ENCODE data around the gene RFC2. TPM values are rescaled to one million over a fixed set of nuclear protein-coding genes. Genes with fewer than 3 reads are reported as not detected.

RFC2 gene
- total and polyA plus RNA-seq, 10 of the 15 experiments (the other 5 are each of a cell fraction or from before 2014, with no cell fraction given): 25.8 to 145 (median 90.9) TPM

DNA sequence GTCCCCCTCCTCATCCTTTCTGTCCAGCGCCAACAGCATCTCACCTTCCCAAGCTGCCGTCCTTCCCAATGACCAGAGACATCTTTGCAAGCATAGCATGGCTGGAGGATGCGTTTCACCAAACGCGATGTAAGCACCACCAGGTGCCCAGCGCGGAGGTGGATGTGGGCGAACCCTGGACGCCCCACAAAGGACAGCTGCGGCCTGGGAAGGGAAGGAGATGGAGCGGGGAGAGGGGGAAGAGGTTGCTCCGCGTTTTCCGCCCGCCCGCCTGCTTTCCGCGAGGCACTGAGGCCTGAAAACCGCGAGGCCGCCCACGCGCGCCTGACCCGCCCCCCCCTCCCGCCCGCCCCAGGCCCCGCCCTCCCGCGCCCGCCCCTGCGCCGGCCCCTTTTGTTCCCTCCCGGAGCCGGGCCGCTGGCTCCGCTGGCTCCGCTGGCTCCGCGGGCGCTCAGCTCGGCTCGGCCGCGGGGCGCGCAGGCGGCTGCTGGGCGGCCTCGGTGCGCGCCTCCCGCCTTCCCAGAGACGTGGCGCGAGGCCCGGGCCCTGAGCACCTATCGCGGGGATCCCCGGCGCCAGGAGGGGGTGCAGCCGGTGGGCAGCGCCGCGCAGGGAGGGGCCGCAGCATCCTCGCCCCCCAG, 34.9 kb upstream of the RFC2 start, which contains the start of gene CLIP2 (continued):
- TF ChIP-seq, protein P1, sequence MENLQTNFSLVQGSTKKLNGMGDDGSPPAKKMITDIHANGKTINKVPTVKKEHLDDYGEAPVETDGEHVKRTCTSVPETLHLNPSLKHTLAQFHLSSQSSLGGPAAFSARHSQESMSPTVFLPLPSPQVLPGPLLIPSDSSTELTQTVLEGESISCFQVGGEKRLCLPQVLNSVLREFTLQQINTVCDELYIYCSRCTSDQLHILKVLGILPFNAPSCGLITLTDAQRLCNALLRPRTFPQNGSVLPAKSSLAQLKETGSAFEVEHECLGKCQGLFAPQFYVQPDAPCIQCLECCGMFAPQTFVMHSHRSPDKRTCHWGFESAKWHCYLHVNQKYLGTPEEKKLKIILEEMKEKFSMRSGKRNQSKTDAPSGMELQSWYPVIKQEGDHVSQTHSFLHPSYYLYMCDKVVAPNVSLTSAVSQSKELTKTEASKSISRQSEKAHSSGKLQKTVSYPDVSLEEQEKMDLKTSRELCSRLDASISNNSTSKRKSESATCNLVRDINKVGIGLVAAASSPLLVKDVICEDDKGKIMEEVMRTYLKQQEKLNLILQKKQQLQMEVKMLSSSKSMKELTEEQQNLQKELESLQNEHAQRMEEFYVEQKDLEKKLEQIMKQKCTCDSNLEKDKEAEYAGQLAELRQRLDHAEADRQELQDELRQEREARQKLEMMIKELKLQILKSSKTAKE (IDR thresholded peaks at IDR 0.05; ENCODE audit: low read depth, poor library complexity, severe bottlenecking): no peak
- TF ChIP-seq RUNX3 (IDR thresholded peaks at IDR 0.05; ENCODE audit: low read length): peak; percentile 69
- TF ChIP-seq, protein P2, sequence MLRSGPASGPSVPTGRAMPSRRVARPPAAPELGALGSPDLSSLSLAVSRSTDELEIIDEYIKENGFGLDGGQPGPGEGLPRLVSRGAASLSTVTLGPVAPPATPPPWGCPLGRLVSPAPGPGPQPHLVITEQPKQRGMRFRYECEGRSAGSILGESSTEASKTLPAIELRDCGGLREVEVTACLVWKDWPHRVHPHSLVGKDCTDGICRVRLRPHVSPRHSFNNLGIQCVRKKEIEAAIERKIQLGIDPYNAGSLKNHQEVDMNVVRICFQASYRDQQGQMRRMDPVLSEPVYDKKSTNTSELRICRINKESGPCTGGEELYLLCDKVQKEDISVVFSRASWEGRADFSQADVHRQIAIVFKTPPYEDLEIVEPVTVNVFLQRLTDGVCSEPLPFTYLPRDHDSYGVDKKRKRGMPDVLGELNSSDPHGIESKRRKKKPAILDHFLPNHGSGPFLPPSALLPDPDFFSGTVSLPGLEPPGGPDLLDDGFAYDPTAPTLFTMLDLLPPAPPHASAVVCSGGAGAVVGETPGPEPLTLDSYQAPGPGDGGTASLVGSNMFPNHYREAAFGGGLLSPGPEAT (IDR thresholded peaks at IDR 0.05; ENCODE audit: low read depth): peak; percentile 62; the same call in 1 of the 2 replicates
- TF ChIP-seq DPF2 (IDR thresholded peaks at IDR 0.05): peak; percentile 79; the same call in 1 of the 2 replicates
- TF ChIP-seq, protein P3, sequence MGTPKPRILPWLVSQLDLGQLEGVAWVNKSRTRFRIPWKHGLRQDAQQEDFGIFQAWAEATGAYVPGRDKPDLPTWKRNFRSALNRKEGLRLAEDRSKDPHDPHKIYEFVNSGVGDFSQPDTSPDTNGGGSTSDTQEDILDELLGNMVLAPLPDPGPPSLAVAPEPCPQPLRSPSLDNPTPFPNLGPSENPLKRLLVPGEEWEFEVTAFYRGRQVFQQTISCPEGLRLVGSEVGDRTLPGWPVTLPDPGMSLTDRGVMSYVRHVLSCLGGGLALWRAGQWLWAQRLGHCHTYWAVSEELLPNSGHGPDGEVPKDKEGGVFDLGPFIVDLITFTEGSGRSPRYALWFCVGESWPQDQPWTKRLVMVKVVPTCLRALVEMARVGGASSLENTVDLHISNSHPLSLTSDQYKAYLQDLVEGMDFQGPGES (IDR thresholded peaks at IDR 0.05): no peak
- no peak for TF ChIP-seq YY1 (IDR thresholded peaks at IDR 0.05; ENCODE audit: low read depth, low read length)
- TF ChIP-seq, protein P4, sequence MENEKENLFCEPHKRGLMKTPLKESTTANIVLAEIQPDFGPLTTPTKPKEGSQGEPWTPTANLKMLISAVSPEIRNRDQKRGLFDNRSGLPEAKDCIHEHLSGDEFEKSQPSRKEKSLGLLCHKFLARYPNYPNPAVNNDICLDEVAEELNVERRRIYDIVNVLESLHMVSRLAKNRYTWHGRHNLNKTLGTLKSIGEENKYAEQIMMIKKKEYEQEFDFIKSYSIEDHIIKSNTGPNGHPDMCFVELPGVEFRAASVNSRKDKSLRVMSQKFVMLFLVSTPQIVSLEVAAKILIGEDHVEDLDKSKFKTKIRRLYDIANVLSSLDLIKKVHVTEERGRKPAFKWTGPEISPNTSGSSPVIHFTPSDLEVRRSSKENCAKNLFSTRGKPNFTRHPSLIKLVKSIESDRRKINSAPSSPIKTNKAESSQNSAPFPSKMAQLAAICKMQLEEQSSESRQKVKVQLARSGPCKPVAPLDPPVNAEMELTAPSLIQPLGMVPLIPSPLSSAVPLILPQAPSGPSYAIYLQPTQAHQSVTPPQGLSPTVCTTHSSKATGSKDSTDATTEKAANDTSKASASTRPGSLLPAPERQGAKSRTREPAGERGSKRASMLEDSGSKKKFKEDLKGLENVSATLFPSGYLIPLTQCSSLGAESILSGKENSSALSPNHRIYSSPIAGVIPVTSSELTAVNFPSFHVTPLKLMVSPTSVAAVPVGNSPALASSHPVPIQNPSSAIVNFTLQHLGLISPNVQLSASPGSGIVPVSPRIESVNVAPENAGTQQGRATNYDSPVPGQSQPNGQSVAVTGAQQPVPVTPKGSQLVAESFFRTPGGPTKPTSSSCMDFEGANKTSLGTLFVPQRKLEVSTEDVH (IDR thresholded peaks at IDR 0.05; ENCODE audit: low read depth, partially characterized antibody): no peak
- no peak for TF ChIP-seq NR2C2 (IDR thresholded peaks at IDR 0.05; ENCODE audit: borderline replicate concordance, control insufficient read depth, insufficient read length, low read depth)
- peak; percentile 10 to 75 for TF ChIP-seq EGR1 (IDR thresholded peaks at IDR 0.05; ENCODE audit: borderline replicate concordance in 1 of 2, low read depth in 2 of 2, low read length in 2 of 2)
- TF ChIP-seq, protein P5, sequence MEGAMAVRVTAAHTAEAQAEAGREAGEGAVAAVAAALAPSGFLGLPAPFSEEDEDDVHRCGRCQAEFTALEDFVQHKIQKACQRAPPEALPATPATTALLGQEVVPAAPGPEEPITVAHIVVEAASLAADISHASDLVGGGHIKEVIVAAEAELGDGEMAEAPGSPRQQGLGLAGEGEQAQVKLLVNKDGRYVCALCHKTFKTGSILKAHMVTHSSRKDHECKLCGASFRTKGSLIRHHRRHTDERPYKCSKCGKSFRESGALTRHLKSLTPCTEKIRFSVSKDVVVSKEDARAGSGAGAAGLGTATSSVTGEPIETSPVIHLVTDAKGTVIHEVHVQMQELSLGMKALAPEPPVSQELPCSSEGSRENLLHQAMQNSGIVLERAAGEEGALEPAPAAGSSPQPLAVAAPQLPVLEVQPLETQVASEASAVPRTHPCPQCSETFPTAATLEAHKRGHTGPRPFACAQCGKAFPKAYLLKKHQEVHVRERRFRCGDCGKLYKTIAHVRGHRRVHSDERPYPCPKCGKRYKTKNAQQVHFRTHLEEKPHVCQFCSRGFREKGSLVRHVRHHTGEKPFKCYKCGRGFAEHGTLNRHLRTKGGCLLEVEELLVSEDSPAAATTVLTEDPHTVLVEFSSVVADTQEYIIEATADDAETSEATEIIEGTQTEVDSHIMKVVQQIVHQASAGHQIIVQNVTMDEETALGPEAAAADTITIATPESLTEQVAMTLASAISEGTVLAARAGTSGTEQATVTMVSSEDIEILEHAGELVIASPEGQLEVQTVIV (IDR thresholded peaks at IDR 0.05; ENCODE audit: borderline replicate concordance, partially characterized antibody): no peak
- TF ChIP-seq ATF7 (IDR thresholded peaks at IDR 0.05; ENCODE audit: low read depth): no peak
- TF ChIP-seq, protein P6, sequence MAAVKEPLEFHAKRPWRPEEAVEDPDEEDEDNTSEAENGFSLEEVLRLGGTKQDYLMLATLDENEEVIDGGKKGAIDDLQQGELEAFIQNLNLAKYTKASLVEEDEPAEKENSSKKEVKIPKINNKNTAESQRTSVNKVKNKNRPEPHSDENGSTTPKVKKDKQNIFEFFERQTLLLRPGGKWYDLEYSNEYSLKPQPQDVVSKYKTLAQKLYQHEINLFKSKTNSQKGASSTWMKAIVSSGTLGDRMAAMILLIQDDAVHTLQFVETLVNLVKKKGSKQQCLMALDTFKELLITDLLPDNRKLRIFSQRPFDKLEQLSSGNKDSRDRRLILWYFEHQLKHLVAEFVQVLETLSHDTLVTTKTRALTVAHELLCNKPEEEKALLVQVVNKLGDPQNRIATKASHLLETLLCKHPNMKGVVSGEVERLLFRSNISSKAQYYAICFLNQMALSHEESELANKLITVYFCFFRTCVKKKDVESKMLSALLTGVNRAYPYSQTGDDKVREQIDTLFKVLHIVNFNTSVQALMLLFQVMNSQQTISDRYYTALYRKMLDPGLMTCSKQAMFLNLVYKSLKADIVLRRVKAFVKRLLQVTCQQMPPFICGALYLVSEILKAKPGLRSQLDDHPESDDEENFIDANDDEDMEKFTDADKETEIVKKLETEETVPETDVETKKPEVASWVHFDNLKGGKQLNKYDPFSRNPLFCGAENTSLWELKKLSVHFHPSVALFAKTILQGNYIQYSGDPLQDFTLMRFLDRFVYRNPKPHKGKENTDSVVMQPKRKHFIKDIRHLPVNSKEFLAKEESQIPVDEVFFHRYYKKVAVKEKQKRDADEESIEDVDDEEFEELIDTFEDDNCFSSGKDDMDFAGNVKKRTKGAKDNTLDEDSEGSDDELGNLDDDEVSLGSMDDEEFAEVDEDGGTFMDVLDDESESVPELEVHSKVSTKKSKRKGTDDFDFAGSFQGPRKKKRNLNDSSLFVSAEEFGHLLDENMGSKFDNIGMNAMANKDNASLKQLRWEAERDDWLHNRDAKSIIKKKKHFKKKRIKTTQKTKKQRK (IDR thresholded peaks at IDR 0.05; ENCODE audit: low read depth, low read length): no peak
- TF ChIP-seq RB1 (IDR thresholded peaks at IDR 0.05; ENCODE audit: borderline replicate concordance): no peak
- TF ChIP-seq SRF (IDR thresholded peaks at IDR 0.05; ENCODE audit: low read depth in 2 of 2, low read length in 2 of 2): no peak
- no peak for TF ChIP-seq ZNF207 (IDR thresholded peaks at IDR 0.05; ENCODE audit: borderline replicate concordance)
